NCI-H2196 (cell line): ENCODE measurements around the gene GPR107.

Experiments used
- DNase-seq: peaks from one replicate; lab custom pipeline; 2025; ENCODE audit not compliant: unreplicated experiment; lab: John Stamatoyannopoulos, UW

Gene GPR107

GRCh38 chr9:130027533-130028365, 26.0 kb upstream of the GPR107 start:
- DNase-seq = no peak

DNA sequence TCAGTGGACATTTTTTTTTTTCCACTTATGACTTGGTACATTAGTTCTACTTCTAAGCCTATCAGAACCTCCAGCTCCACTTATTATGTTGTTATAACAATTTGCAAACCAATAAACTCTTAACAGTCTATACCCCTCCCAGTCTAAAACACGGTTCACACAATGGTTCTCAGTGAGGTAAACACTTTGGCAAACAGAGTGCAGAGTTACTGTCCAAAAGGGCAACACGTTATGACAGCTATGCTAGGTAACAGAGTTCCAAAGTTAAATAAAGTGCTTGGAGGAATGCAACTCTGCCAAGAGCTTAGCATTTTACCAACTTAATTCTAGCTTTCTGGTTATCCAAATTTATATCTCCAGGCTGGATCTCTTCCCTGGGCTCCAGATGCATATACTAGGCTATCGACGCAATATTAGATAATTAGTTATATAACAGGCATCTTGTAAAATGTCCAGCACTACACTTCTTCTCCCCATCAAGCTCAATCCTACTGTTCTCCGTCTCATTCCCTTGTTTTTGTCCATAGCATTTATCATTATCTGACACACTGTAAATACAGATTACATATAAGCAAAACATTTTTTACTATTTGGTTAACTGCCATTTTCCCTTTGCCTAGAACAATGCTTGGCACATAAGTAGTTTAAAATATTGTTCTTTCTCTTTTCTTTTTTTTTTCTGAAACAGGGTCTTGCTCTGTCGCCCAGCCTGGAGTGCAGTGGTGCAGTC, 25.0 kb upstream of the GPR107 start:
- no peak for DNase-seq

DNA sequence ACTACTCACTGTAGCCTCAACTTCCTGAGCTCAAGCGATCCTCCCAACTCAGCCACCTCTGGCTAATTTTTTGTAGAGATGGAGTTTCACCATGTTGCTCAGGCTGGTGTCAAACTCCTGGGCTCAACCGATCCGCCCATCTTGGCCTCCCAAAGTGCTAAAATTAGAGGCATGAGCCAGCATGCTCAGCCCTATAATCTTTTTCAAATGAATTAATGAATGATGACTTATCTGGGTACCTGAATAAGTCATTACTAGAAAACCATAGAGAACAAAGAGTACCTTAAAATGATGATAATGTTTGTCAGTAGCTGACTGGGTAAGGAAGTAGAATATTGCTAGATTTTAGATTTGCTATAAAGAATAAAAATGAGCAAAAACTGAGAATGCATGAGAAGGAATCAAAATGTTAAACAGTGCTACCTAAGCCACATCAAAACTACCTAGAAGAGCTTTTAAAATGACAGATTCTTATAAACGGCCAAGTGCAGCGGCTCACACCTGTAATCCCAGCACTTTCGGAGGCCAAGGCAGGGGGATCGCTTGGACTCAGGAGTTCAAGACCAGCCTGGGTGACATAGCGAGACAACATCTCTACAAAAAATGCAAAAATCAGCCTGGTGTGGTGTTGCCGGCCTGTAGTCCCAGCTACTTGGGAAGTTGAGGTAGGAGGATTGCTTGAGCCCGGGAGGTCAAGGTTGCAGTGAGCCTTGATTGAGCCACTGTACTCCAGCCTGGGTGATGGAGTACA, 24.3 kb upstream of the GPR107 start:
- no peak for DNase-seq

- no peak for DNase-seq
Observed at GRCh38 chr9:130030651-130031127, 23.0 kb upstream of the GPR107 start.

GRCh38 chr9:130034570-130034969, 19.1 kb upstream of the GPR107 start:
- no peak for DNase-seq

DNA sequence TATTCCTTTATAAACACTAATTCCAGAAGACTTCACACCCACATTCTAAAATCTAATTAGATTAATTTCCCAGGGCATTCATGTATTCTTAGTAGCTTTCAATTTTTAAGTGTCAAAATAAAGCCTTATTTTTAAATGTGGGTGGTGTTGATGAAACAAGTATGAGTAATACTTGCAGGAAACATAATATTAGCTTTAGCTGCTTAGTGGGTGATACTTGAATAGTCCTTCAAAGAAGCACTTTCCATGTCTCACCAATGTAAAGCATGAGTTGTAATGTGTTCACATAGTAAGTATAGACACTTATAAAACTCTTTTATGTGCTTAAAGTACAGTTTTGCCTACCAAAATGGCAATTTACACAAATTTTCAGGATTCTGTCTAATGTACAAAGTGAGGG, 17.6 kb upstream of the GPR107 start:
- no peak for DNase-seq

GRCh38 chr9:130039528-130040147, 14.1 kb upstream of the GPR107 start:
- no peak for DNase-seq

DNA sequence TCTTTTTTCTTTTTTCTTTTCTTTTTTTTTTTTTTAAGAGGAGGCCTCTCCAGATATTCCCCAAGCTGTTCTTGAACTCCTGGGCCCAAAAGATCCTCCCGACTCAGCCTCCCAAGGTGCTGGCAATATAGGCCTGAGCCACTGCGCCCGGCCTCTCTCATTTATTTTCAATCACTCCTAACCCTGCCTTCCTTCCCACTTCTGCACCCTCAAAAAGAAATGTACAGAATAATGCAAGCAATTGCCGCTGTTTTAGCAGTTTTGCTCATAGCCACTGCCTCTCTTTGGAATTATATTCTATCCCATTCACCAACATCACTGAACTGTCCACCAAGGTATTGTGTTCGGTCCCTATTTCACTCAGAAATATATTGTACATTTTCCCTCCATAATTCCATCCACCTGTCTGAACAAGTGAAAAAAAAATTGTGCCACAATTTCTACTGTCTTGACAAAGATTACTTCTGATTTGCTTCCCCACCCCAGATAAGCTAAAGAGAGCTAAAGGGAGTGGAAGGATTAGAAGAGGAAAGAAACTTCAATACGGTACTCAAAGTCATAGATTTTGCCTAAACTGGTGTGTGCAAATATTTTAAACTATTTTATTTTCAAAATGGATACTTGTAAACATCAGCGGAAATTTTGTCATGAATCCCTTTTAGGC, 12.6 kb upstream of the GPR107 start:
- DNase-seq = no peak

DNA sequence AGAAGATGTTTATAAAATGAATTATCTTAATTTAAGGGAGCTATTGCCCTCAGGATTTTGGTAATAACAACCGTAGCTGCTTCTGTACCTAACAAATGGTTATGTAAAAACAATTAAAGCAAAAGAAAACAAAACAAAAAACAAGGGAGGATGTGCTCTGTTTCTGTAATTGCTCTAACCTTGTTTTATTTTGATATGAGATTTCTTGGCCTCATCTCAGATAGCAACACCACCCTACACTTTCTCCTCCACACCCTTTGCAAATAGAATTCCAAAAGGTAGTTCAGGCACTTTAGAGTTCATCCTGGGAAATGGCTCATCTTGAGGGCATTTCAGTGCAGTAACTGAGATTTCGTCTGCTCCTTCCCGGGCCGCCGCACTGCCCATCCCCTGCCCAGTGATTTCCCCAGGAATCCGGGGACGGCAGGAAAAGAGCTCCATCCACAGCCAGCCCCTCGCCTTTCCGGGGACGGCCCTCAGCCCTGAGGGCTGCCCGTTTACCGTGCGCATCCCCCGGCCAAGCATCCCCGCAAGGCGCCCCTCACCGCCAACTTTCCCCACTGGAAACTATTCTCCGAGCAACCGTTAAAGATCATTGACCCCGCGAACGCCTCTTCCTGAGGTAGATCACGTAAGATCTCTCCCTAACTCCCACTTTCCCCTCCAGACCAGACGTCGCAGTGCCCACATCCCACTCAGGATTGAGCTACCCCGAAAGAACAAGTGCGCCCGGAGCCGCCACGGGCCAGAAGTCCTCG, 11.9 kb upstream of the GPR107 start:
- no peak for DNase-seq

DNA sequence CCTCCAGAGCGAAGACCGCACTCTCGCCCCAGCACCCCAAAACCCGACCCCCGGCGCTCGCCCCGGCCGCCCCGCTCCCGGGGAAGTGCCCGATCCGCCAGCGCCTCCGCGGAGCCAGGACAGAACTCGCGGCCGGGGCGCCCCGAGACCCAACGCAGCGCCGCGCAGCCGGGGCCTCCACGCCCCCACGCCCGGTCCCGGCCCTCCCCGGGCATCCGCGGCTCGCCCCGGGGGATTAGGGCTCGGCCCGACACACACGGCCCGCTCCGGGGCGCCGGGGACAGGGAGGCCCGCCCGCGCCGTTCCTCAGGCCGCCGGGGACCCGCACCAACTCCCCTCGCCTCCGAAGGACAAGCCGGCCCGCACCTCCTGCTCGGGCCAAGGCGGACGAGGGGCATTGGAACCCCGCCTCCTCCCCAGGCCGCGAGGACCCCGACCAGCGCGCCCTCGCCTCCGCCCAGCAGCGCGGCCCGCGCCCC, 11.3 kb upstream of the GPR107 start:
- DNase-seq = no peak

- peak; percentile 60 for DNase-seq
Observed at GRCh38 chr9:130042885-130043653, 10.6 kb upstream of the GPR107 start, which contains the start of gene FNBP1. Gene FNBP1 (minus strand): TSS chr9:130043189. CDS start chr9:130042975, 214 bp downstream.

DNA sequence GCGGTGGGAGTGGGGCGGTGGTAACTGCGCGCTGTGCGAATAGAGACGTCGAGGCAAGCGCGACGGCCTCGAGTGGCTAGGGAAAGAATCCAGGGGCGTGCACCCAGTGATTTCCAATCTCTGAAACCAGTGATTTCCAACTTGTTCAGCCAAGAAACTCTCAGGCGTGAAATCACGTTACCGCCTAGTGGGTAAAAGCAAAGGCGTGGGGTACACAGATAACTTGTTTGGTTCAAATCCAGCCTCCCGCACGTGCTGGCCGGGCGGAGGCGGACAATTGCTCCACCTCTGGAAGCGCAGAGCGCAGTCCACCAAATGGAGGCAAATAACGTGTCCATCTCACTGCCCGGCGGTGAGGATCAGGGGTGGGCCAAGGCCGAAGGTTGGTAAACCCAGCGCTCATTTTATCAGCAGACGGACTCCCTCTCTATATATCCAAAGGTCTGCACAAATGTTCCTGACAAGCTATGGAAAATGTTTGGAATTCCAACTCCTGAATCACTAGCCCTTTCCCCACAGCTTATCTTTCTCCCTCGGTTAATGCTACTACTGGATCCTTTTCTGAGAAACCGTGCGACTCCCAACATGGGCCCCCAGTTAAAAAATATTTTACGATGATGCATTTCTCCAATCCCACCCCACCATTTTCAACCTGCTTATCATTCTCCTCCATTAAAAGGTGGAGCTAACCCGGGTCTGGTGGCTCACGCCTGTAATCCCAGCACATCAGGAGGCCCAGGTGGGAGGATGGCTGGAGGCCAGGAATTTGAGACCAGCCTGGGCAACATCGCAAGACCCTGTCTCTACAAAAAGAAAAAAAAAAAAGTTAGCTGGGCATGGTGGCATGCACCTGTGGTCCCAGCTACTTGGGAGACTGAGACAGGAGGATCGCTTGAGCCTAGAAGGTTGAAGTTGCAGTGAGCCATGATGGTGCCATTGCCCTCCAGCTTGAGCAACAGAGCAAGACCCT, 9.8 kb upstream of the GPR107 start:
- no peak for DNase-seq

DNA sequence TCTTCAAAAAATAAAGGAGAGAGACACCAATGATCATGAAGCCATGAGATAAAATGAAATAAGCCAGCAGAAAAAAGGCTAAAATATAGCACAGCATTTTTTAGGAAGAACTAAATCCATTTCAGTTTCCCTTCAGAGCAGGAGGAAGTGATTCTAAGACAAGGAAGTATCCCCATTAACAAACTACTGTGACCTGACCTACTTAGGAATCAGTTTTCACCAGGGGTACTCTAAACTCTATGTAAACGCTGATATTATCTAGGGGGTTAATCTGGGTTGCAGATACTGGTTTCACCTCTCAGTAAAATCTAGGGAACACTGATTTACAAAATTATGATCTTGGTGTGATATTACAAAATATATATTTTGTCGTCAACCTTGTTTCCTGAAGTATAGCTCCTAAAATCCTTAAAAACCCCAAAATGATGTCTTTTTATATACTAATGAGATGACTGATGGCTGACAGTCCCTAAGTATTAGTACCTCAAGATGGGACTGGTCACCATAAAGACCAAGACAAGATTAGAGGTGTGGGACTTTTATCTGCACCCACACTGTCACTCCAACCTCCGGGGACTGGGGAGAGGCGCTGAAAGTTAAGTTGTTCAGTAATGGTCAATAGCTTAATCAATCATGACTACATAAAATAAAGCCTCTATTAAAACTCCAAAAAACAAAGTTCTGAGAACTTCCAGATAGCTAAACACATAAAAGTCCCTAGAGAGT, 7.8 kb upstream of the GPR107 start:
- no peak for DNase-seq

DNA sequence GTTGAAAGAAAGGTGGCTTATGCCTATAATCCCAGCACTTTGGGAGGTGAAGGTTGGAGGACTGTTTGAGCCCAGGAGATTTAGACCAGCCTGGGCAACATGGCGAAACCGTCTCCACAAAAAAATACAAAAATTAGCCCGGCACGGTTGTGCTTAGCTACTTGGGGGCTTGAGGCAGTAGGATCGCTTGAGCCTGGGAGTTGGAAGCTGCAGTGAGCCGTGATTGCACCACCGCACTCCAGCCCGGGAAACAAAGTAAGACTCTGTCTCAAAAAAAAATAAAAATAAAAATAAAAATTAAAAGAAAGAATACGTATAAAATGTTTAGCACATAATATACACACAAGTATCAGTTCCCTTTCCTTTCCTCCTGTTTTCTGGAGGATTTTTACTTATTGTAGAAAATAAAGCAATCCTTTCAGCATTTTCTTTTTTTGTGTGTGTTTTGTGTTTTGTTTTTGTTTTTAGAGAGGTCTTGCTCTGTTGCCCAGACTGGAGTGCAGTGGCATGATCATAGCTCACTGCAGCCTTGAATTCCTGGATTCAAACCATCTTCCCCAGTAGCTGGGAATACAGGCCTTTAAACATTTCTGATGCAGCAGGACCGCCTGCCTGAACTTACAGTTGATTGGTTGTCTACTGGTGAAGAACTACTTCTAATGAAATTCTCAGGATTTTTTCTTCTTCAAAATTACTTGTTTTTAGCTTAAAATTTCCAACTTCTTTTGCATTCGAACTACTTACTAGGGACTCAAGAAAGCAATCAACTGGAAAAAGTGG, 4.1 kb upstream of the GPR107 start:
- no peak for DNase-seq

DNA sequence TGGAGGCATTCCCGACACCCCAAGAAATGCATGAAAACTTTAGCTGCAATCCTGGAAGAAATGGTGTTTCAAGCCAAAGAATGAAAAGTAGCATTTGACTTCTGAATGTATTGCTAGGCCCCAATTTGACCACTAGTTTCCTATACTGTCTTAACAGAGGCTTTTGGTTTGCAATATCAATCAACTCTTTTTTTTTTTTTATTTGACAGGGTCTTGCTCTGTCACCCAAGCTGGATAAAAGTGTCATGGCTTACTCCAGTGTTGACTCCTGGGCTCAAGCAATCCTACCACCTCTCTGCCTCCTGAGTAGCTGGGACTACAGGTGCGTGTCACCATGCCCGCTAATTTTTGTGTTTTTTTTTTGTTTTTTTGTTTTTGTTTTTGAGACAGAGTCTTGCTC, 3.2 kb upstream of the GPR107 start:
- no peak for DNase-seq

DNA sequence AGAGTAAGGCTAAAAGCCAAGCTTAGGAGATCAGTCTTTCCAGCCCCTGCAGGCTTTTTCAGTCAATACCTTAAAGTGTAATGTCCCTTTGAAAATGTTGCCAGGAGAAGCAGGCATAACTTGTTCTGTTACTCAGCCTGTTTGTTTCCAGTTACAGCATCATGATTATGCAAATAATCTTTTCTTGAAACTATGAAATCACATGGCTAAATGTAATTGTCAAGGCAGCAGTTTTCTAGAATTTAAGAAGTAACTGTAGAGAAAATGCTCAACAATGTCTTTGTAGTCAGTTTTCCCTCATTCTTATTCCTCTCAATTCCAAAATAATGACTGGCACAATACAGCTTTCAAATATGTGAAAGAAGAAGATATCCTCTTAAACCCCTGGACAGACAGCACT, 1.9 kb upstream of the GPR107 start:
- DNase-seq = no peak
